Activated T-cell treated with anti-CD3 and anti-CD28 coated beads for 1 hour (primary cell): ENCODE measurements around the gene NCF2.

Experiments
- DNase-seq: peaks from one replicate; pipeline ENCODE4 v3.0.0-alpha.2; 2020; ENCODE audit warnings: low read depth

Gene NCF2

GRCh38 chr1:183552441-183552840 lies 37.8 kb downstream of the NCF2 start:
- no peak for DNase-seq

DNA sequence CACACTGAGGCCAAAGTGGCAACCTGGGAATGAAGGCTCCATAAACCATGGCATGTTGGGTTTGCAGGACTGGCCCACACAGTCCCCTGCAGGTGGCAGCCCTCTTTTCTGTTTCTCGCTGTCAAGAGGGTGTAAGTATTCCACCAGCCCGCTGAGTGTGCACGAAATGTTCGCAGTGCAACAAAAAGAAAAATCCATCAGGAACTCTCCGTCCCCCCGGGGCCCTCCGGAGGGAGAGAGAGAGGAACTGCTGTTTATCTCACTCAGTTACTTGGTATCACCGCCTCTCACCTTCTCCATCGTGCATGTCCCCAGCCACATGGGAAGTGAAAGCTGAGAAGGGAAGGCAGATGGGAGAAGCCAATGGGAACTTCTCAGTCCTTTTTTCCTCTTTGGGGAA lies 38.3 kb downstream of the NCF2 start:
- DNase-seq, result no peak

DNA sequence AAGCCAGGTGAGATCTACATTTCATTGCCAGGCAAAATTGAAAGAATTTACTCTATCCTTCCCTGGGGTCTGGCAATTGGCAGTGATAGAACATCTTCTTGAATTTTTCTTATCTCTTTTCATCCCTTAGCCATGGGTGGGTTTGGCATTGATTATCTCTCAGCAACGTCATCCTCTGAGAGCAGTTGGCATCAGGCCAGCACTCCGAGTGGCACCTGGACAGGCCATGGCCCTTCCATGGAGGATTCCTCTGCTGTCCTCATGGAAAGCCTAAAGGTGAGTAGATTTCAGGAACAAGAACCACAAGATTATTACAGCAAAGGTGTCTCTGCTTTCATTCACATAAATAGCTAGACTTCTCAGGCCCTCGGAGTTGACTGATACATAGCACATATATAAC lies 39.3 kb downstream of the NCF2 start:
- no peak for DNase-seq

GRCh38 chr1:183548116-183548515 lies 42.1 kb downstream of the NCF2 start:
- no peak for DNase-seq

- no peak for DNase-seq
These were observed 43.8 kb downstream of the NCF2 start for GRCh38 chr1:183546427-183546826.

- DNase-seq, result no peak
These were observed 45.5 kb downstream of the NCF2 start for GRCh38 chr1:183544598-183545297.

DNA sequence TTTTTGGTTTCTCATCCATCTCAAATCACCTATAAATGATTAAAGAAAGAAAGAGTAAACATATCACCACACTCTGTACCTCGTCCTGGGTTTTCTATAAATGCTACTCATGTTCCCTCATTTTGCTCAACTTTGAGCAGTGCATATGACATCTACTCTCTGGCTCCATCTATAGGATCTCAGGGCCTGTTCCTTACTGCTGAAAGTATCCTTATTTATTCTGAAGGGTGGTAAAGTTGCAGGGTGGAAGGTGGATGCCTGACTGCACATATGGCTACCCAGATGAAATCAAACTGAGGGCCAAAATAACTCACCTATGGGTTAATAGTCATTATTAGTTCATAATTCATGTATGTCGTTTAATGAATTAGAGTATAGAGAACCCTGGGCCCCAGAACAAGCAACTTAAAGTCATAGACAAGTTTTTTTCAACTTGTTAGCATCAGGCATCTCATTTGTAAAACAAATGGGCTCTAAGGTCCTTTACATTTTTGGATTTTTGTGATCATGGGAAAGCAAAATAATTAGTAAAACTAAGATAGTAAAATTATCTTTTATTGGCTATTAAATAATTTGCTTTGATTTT lies 46.5 kb downstream of the NCF2 start:
- no peak for DNase-seq

- DNase-seq, result no peak
These were observed 52.9 kb downstream of the NCF2 start for GRCh38 chr1:183537405-183537804.

DNA sequence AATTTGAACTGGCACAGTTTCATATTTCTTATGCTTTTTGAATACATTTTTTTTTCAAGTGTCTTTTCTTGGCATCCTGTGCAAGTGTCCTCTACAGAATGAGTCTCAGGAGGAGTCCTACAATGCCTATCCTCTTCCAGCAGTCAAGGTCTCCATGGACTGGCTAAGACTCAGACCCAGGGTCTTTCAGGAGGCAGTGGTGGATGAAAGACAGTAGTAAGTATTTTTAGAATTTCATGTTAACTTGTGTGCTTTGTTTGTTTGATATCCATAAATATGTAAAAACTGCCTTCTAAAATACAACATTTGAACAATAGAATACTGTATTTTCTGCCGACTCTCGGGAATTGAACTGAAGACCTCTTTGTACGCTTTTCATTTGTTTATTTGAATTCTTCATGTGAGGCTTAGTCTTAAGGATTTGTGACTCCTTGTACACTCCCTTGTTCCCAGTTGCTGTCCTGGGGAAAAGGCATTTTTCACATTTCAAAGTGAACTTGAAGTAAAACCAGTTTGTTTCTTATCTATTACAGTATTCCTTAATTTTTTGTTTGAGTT lies 56.6 kb downstream of the NCF2 start:
- no peak for DNase-seq

DNA sequence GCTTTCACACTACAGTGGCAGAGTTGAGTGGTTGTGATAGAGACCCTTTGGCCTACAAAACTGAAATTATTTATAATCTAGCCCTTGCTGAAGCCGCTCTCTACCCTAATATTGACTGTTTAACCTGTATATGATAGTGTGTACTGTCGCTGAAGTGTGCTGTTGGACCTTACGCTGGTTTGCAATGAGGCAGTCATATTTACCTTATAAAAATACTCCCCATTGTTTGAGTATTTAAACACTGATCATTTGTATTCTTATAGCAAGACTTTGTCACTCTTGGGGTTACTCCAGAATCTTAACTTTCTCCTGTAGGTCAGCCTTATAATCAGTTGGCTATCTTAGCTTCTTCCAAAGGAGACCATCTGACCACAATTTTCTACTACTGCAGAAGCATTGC lies 61.7 kb downstream of the NCF2 start:
- DNase-seq, result no peak

DNA sequence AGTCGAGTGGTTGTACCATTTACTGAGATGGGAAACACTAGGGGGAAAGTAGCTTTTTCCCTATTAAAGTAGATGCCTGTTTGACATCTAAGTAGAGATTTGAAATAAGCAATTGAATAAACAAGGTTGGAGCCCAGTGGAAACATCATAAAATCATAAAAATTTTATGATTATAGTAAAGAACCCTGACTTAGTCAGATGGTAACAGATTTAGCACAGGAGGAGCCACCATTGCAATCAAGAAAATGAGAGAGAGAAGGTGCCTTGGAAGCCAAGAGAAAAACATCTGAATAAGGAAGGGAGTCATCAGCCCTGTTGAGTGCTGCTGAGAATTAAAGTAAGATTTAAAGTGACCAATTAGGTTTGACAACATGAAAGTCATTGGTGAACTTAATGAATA lies 68.2 kb downstream of the NCF2 start:
- no peak for DNase-seq

- no peak for DNase-seq
These were observed 69.9 kb downstream of the NCF2 start for GRCh38 chr1:183520379-183520778.

GRCh38 chr1:183517401-183517800 lies 72.9 kb downstream of the NCF2 start:
- no peak for DNase-seq

DNA sequence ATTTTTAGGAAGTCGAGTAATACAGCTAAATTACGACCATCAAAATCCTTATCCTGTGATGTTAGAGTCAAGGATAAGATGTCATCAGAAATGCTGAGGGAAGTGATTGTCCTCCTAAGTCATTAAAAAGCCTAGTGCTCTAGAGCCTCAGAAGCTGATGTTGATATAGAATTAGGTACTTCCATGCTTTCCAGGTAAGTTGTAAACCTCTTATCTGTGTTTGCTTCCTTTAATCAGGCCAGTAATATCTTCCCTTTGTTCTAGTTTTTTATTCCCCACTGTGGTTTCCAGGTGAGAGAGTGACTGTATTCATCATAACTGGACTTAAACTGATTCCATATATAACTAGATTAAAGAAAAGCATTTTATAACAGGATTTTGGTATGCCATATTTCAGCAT lies 73.5 kb downstream of the NCF2 start:
- no peak for DNase-seq

DNA sequence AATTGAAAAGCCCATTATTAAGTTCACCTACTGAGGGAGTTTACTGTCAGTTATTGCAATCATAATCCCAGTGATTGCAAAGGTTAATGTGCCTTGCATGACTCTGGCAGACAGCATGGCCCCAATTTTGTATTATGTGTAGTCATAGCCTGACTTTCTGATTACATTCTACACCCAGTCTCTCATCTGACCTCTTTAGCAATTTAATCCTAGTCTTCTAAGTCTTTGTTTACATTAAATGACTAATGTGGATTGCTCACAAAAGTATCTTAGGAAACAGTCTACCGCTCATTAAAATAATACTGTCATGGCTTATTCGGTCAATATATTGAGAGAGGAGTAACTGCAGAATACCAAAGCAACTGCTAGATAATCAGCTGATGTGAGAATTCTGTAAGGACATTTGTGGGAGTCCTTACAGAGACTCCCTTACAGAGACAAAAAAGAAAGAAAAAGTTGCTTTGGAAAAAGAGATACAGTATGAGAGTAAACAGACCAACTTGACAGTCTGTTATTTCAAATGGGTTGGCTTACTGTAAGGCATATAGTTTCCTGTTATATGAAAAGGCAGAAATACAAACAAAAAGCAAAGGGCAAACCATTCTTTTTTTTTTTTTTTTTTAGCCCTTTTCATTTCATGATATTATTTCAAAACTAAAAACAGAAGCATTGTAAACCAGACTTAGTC lies 75.1 kb downstream of the NCF2 start:
- DNase-seq, result no peak

GRCh38 chr1:183514235-183514634 lies 76.0 kb downstream of the NCF2 start:
- no peak for DNase-seq

- DNase-seq, result no peak
These were observed 77.8 kb downstream of the NCF2 start for GRCh38 chr1:183512450-183512849.

DNA sequence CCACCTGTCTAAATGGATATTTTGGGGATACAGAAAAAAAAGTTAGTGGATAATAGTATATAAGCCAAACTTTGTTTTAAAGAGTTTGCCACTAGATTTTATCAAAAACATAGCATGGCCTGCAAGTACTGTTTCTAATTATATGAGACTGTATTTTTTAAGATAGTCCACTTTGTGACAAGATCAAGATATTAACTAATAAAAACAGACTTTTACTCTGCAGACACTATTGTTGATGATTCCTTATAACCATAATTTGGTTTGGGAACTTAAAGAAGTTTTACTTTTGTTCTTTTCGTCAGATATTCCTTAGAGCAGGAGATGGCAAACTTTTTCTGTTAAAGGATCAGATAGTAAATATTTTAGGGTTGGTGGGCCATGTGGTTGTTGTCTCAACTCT lies 81.6 kb downstream of the NCF2 start:
- DNase-seq, result no peak

DNA sequence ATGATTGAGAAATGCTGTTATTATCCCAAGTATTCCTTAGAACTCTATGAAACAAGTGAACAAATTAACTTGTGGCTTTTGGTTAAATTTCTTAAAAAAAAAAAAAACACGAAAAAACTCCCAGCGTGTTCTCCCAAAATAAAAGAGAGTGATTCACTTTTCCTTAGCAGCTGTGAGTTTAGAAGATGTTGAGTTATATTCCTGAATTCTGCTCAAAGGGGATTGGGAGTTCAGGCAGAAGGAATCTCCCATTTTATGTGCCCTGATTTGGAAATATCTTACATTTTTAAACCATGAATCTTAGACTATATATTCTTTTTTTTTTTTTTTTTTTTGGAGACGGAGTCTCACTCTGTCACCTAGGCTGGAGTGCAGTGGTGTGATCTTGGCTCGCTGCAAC lies 83.7 kb downstream of the NCF2 start:
- DNase-seq, result no peak
